Measurements from ENCODE around the gene ZBTB16. TPM values are rescaled to one million over a fixed set of nuclear protein-coding genes. Genes with fewer than 3 reads are reported as not detected.

Gene ZBTB16
- polyA plus RNA-seq, 3 donors: 4.1 to 12.3 (median 8.3) TPM

DNA sequence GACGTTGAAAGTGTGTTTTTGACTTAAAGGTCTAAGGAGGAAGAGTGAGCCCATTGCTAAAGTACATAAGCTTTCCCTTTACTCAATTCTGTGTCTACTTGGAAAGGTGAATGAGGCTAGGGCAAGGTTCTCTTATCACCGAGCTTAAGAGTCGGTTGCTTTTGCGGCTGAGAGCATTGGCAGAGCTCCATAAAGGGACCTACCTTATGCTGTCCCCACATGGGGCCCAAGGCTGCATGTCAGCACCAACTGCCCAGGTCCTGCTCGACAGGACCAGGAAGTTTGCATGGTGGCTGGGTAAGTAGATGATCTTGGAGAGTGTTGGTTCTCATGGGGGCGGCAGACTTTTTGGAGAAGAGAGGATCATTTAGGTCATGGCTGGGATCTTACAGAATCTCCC, 91.2 kb downstream of the ZBTB16 start:
- TF ChIP-seq, protein P1, sequence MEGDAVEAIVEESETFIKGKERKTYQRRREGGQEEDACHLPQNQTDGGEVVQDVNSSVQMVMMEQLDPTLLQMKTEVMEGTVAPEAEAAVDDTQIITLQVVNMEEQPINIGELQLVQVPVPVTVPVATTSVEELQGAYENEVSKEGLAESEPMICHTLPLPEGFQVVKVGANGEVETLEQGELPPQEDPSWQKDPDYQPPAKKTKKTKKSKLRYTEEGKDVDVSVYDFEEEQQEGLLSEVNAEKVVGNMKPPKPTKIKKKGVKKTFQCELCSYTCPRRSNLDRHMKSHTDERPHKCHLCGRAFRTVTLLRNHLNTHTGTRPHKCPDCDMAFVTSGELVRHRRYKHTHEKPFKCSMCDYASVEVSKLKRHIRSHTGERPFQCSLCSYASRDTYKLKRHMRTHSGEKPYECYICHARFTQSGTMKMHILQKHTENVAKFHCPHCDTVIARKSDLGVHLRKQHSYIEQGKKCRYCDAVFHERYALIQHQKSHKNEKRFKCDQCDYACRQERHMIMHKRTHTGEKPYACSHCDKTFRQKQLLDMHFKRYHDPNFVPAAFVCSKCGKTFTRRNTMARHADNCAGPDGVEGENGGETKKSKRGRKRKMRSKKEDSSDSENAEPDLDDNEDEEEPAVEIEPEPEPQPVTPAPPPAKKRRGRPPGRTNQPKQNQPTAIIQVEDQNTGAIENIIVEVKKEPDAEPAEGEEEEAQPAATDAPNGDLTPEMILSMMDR (IDR thresholded peaks at IDR 0.05): no peak
- H3K27ac Mint-ChIP-seq: peak overlapping the region in 1 of 7 donors; percentile 33
- 88% methylated on average over 4 of the region's 6 CpGs for WGBS (ENCODE audit: insufficient coverage)
- H2AFZ ChIP-seq (ENCODE audit: insufficient read depth, low read depth, low read length, poor library complexity, severe bottlenecking): no peak overlapping the region
- DNase-seq: no peak
- no peak overlapping the region for H3K4me3 ChIP-seq (replicated peaks in 1 of 3; ENCODE audit: low read depth in 2 of 3, low read length in 3 of 3)
- H3K4me1 ChIP-seq (ENCODE audit: control insufficient read depth in 1 of 2, insufficient read depth in 2 of 2, low read length in 2 of 2): peaks cover 38 to 40% of the 10 kb centered on the region in 2 donors
- no peaks in the 10 kb centered on the region for H3K9me3 ChIP-seq (replicated peaks in 1 of 2; ENCODE audit: control insufficient read depth in 1 of 2, insufficient read depth in 1 of 2, low read length in 2 of 2)
- H3K27ac ChIP-seq (ENCODE audit: low read depth in 1 of 2, low read length in 2 of 2): no peak overlapping the region
- no peaks in the 10 kb centered on the region for H3K27me3 Mint-ChIP-seq (ENCODE audit: low read depth in 3 of 3)
- no peak overlapping the region for H3K4me3 Mint-ChIP-seq
- peaks cover 3 to 15% of the 10 kb centered on the region in 2 donors for H3K36me3 Mint-ChIP-seq
- no peaks in the 10 kb centered on the region for H3K36me3 ChIP-seq (replicated peaks in 1 of 2; ENCODE audit: control insufficient read depth in 1 of 2, insufficient read depth in 2 of 2, low read length in 2 of 2)
- H3K79me2 ChIP-seq (ENCODE audit: insufficient read depth, low read length): no peaks in the 10 kb centered on the region
- peaks cover 54% of the 10 kb centered on the region for H3K4me1 Mint-ChIP-seq
- H3K9me3 Mint-ChIP-seq: no peaks in the 10 kb centered on the region
- no peaks in the 10 kb centered on the region for H4K20me1 ChIP-seq (ENCODE audit: insufficient read depth, low read length)
- H3K4me2 ChIP-seq (replicated peaks; ENCODE audit: extremely low read depth, low read length, poor library complexity, severe bottlenecking): no peak overlapping the region
- no peak overlapping the region for H3K9ac ChIP-seq (ENCODE audit: insufficient read depth, low read length, poor library complexity, severe bottlenecking)
- no peaks in the 10 kb centered on the region for H3K27me3 ChIP-seq (ENCODE audit: control insufficient read depth in 2 of 2, insufficient read depth in 2 of 2, low read length in 2 of 2)
- intact Hi-C loops (cut with micrococcal nuclease): loop anchor here in 1 of 2 donors (5.0 kb wide), 1 partner anchor 73 kb away; no protein-coding TSS in a partner anchor

DNA sequence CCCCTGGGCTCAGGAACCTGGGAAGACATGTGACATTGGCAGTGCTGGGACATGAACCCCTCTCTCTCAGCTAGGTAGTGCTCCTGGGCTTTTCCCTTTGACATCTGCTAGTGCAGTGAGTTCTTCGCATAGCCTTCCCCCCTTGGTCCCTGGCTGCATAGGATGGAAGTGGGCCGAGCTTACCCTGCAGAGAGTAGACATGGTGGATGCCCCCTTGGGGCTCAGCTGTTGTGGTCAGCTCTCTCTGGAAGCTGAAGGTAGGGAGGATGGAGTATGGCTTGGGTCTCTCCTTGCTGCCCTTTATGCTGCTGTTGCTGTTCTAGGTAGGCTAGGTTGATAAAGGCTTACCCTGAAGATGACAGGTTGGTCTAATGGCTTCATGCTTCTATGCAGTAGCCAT, 92.1 kb downstream of the ZBTB16 start:
- Mint-ChIP-seq H3K36me3 (peaks cover 8 to 15% of the 10 kb centered on the region in 2 donors), H3K4me1 (peaks cover 63% of the 10 kb centered on the region), H3K27ac (no peak overlapping the region), H3K9me3 (no peaks in the 10 kb centered on the region), H3K27me3 (ENCODE audit: low read depth in 3 of 3) (no peaks in the 10 kb centered on the region), H3K4me3 (no peak overlapping the region)
- WGBS (ENCODE audit: insufficient coverage): 100% methylated on average over 2 of the region's 2 CpGs
- Histone ChIP-seq H3K27me3 (ENCODE audit: control insufficient read depth in 2 of 2, insufficient read depth in 2 of 2, low read length in 2 of 2) (no peaks in the 10 kb centered on the region), H3K79me2 (ENCODE audit: insufficient read depth, low read length) (no peaks in the 10 kb centered on the region), H3K36me3 (replicated peaks in 1 of 2; ENCODE audit: control insufficient read depth in 1 of 2, insufficient read depth in 2 of 2, low read length in 2 of 2) (no peaks in the 10 kb centered on the region), H4K20me1 (ENCODE audit: insufficient read depth, low read length) (no peaks in the 10 kb centered on the region), H3K4me3 (replicated peaks in 1 of 3; ENCODE audit: low read depth in 2 of 3, low read length in 3 of 3) (no peak overlapping the region), H3K27ac (ENCODE audit: low read depth in 1 of 2, low read length in 2 of 2) (no peak overlapping the region), H3K4me2 (replicated peaks; ENCODE audit: extremely low read depth, low read length, poor library complexity, severe bottlenecking) (no peak overlapping the region), H2AFZ (ENCODE audit: insufficient read depth, low read depth, low read length, poor library complexity, severe bottlenecking) (no peak overlapping the region), H3K4me1 (ENCODE audit: control insufficient read depth in 1 of 2, insufficient read depth in 2 of 2, low read length in 2 of 2) (peaks cover 46 to 49% of the 10 kb centered on the region in 2 donors), H3K9me3 (replicated peaks in 1 of 2; ENCODE audit: control insufficient read depth in 1 of 2, insufficient read depth in 1 of 2, low read length in 2 of 2) (no peaks in the 10 kb centered on the region), H3K9ac (ENCODE audit: insufficient read depth, low read length, poor library complexity, severe bottlenecking) (no peak overlapping the region)
- TF ChIP-seq, protein P1 (IDR thresholded peaks at IDR 0.05): no peak
- intact Hi-C loops (cut with micrococcal nuclease): loop anchor here in 1 of 2 donors (5.0 kb wide), 1 partner anchor 74 kb away; no protein-coding TSS in a partner anchor
- DNase-seq: no peak
